HG03175 (cell line): ENCODE results near the gene SPACA4.

ENCODE experiments used
- ATAC-seq: cut with Tn5 transposase; IDR thresholded peaks from one replicate; pipeline ENCODE4 v1.9.1; 2021; ENCODE audit warnings: mild to moderate bottlenecking, moderate library complexity; ENCODE audit not compliant: unreplicated experiment

SPACA4 gene

DNA sequence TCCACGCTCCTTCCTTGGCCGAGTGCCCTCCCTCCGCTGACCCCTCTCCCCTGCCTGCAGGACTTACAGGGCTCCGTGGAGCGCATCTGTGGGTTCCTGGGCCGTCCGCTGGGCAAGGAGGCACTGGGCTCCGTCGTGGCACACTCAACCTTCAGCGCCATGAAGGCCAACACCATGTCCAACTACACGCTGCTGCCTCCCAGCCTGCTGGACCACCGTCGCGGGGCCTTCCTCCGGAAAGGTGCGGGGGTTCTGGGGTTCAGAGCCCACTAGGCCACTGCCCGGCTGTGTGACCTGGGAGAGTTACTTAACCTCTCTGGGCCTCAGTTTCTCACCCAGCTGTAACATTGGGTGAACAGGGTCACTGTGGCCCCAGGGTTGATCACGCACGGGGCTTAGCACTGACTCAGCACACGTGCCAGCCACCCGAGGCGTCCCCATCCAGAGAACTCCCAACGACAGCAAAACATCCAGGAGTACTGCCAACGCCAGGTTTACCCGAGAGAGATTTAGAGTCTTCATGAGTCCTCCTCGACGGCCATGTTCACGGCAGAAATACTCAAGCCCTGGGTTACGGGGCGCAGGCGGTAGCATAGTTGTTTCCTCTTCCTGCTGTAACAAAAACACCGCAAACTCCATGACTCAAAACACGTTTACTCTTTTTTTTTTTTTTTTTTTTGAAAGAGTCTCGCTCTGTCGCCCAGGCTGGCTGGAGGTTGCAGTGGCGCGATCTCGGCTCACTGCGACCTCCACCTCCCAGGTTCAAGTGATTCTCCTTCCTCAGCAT, 9.7 kb upstream of the SPACA4 start:
- ATAC-seq: no peak

DNA sequence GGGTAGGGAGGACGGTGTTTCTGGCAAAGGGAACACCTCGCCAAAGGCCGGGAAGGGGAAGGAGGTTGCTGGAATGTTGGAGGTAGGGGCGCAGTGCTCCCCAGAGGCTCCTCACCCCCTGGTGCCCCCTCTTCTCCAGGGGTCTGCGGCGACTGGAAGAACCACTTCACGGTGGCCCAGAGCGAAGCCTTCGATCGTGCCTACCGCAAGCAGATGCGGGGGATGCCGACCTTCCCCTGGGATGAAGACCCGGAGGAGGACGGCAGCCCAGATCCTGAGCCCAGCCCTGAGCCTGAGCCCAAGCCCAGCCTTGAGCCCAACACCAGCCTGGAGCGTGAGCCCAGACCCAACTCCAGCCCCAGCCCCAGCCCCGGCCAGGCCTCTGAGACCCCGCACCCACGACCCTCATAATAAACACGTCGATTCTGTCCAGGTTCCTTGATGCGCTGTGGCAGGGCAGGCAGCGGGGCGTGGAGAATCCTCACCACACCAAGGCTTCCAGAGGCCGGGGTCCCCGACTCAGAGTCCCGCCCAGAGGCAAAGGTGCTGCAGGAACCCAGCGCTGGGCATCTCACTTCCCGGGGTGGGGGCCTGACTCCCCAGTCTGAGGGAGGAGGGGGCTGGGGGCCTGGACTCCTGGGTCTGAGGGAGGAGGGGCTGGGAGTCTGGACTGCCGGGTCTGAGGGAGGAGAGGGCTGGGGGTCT, 7.4 kb upstream of the SPACA4 start:
- ATAC-seq: no peak

DNA sequence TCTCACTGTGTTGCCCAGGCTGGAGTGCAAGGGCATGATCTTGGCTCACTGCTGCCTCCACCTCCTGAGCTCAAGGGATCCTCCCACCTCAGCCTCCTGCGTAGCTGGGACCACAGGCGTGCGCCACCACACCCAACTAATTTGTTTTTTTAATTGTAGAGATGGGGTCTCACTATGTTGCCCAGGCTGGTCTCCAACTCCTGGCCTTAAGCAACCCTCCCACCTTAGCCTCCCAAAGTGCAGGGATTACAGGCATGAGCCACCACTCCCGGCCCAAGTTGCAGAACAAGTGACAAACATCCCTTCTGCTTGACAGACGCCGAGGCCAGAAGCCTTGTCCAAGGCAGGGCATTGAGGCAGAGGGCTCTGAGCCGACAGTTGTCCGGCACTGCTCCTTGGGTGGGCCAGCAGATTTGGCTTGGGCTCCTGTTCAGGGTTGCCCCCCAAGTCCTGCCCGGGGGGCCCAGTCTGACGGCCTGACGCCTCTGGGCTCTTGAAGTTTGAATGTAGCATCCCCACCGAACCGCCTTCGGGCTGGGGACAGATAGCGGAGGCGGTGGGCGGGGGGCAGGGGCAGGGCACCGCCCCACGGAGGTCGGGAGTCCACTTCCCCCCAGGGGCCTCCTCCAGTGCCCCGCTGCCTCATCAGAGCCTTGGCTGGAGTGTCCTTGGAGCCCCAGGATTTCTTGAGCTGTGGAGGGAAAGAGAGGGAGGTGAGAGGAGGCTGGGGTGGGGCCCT, 5.7 kb upstream of the SPACA4 start:
- no peak for ATAC-seq

DNA sequence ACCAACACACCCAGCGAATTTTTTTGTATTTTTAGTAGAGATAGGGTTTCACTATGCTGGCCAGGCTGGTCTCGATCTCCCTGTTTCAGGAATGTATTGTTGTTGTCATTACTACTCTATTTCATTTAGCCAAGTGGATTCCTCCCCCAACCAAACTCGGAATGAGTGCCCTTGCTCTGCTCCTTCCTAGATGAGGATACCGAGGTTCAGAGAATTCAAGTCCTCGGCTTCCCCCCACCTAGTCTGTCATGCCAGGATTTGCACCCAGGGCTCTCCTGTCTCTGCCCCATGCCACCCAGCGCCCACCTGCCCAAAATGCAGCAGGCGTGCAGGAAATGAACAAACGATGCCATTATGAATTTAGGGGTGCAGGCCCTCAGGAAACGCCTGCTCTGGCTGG, 3.5 kb upstream of the SPACA4 start:
- ATAC-seq: no peak

DNA sequence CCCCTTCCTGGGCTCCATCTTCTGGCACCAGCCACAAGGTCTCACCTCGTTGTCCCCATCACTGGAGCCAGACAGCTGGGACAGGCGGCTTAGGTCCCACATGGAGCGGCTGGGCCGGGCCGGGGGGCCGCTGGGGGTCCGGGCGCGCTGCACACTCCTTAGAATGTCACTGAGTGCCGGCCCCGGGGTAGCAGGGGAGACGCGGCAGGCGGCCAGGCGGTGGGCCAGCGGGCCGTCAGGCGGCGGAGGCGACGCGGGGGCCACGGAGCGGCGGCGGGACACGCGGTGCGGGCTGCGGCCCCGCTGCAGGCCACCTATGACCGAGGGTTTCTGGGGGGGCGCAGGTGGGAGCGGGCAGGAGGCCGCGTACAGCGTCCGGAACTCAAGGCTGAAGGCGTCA, 3.1 kb upstream of the SPACA4 start:
- ATAC-seq: no peak

DNA sequence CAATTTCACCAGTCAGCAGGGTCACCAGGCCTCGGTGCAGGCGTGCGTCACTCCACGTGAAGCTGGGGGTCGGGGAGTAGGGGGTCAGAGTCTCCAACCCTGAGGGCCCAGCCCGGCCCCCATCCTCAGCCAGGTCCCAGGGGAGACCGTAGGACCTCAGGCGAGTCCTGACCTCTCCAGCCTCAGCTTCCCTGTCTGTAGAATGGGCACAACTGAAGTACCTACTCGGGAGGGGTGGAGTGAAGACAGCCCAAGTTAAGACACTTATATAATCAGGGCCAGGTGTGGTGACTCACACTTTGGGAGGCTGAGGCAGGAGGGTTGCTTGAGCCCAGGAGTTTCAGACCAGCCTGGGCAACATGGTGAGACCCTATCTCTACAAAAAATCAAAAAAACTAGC, 2.7 kb upstream of the SPACA4 start:
- ATAC-seq: no peak

DNA sequence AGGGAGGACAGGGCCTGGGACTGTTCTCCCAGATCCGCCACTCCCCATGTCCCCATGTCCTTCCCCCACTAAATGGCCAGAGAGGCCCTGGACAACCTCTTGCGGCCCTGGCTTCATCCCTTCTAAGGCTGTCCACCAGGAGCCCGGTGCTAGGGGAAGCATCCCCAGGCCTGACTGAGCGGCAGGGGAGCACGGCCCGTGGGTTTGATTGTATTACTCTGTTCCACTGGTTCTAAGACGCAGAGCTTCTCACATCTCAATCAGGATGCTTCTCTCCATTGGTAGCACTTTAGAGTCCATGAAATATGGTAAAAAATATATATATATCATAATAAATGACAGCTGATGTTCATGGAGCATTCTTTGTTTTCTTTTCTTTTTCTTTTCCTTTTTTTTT, 815 bp downstream of the SPACA4 start:
- ATAC-seq: no peak

DNA sequence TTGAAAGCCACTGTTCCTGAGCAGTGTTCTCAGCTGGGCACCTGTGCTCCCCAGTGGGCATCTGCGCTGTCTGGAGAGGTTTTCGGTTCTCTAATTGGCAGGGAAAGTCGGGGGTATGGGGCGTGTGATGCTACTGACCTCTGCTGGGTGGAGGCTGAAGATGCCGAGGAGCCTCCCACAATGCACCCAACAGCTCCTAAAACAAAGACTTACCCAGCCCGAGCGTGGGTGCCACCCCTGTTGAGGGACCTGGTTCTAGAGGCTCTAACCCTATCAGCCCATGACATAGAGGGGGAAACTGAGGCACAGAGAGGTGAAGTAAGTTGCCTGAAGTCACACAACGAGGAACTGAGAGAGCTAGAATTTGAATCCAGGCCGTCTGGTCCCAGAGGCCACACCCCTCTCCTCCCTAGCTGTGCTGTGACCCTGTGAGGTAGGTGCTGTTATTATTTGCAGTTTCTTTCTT, 2.3 kb downstream of the SPACA4 start:
- peak; percentile 49 for ATAC-seq

DNA sequence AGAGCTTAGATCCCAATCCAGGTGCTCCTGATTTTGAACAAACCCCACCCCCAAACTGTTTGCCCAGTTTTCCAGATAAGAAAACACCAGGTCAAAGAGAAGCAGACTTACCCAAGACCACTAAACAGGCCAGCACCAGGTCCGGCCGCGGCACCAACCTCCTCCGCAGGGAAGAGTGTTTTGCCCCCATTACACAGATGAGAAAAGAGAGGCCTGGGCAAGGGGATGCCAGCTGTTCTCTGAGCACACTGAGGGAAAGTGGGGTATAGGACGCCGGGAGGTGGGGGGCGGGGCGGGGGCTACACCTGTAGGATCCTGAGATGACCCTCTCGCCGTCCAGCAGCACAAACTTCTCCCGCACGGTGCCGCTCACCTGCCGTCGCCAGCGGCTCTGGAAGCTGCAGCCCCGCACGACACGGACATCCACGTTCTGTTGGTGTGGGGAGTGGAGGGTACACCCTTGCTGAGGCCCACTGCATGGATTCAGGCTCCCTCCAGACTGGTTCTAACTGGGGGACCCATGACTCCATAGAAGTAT, 3.1 kb downstream of the SPACA4 start:
- no peak for ATAC-seq

DNA sequence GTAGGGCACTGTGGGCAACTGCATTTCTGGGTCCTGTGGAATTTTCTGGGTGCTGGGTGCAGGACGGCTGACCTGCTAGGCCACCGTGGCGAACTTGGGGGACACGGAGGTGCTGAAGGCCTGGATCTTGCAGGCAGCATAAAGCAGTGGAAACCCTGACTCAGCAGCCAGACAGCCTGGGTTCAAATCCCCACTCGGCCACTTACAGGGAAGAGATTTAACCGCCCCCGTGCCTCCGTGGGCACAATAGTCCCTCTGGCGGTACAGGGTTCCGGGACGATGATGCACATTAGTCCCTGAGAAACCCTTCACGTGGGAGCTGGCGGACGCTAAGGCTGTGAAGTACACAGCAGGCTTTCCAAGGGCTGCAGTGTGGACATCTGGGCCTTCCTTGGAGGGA, 5.3 kb downstream of the SPACA4 start:
- no peak for ATAC-seq

DNA sequence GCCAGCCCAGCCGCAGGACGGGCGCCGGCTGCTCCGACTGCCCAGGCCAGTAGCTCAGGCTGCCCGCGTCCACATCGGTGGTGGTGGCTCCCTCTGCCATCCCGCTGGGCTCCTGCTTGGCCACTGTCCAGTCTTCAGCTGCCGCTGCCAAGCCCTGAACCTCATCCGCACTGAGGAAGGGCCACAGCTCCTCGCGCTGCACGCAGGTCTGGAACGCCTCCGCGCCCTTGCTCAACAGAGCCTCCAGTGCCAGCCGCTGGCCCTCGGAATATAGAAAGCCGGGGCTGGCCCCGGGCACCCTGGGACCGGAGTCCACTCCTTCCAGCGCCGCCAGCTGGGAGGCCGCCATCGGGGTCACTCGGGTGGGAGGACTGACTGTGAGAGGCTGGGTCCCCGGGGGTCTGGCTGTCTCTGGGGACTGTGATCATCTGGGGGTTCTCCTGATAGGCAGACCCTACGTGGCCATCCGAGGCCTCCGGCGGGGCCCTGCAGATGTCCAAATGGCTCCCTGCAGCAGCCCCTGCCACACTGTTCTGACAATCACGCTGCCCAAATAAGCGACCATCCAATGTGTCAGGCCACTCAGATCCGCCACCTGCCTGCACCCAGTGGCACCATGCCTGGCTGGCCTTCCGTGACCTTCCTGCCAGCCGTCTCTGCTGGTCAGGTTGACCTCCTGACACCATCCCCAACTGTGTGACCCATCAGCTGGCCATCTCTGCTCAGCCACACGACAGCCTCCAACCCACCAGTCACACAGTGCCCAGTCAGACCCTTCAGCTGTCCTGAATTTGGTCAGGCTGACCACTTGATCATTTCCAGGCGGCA, 6.7 kb downstream of the SPACA4 start:
- no peak for ATAC-seq

DNA sequence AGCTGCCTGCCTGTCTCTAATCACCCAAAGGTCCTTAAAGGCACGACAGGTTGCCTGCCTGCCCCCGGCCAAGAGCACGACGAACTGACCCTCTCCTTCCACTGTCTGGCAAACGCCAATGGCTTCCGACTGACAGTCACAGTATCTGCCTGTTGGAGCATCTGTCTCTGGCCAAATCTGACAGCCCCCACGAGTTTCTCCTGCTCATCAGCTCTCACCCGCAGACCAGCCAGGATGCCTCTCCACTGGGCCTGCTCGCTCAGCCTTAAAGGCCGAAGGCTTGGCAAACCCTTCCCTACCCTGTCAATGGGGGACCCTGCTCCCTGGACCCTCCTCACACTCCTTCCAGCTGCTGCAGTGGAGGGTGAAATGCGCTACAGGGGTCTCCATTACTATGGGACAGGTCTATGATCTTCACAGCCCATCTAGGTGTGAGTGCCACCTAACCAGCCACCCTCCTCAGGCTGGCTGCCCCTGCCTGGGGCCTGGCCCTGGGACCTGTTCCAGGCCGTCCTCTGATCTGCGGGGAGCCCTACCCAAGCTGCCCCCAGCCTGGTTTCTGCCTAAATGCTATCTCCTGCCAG, 7.4 kb downstream of the SPACA4 start:
- no peak for ATAC-seq

DNA sequence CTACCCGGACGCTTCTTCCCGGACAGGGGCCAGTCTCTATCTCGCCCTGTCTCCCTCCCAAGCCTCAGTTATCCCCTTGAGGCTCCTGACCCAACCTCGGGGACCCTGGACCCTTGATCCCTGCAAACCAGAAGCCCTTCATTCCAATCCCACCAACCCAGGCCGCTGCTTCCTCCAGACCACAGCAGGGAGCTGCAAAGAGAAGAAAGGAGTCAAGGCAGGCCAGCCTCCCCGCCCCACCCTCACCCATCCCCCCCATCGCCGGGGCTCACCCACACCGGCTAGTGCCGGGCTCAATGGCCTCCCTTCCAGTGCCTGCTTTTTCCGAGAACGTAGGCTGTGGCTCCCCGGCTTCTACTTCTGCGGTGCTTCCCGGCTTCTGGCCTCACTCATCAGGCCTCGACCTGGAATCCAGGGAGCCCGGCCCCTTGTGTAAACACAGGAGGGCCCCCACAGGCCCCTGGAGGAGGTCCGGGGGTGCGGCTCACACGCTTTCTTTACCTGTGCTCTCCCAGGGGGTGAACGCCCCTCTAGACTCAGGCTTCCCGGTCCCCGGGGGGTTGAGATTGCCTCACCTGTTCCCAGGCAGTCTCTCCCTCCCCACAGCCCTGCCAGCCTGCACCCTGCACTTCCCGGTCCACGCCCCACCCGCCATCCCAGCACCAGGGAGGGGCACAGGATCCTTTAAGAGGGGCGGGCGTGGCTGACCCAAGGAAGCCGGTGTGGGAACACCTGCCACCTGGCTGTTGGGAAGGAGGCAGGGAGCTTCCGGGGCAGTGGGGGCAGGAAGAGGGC, 8.1 kb downstream of the SPACA4 start, which contains the start of gene FAM83E:
TSS of gene FAM83E (minus strand) at position 641 of the 795 bp plus-strand sequence. CDS start 1,704 bp downstream, outside the sequence.
- ATAC-seq: no peak

DNA sequence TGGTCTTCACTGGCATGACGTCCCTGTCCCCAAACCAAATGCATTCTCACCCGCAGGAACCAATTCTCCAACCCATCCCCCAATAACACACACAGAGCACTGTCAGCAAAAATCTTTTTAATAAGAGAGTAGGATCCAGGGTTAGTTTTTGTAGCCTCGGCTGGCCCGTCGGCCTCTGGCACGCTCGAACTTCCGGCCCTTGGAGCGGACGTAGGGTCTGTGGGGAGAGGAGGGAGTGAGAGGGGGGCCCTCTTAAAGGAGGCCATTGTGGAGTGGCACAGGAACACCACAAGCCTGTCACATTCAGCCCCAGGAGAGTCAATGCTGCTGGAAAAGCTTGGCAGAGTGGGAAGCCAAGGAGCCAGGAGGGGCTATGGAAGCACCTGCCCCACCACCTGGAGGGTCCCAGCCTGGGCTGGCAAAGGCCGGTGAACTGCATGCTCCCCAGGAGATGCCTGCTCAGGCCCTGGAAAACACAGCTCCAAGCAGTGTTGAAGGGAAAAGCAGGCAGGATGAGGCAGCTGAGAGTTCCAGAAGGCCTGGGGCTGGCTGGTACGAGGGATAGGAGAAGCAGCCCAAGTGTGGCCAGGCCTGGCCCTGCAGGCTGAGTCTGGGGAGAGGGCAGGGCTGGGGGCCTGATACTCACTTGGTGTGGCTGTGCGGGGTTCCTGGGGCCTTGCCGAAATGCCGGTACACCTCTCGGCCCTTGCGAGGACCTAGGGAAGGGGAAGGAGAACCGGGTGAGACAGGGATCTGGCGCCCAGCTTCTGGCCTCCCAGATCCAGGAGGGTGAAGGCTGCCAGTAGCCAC, 8.9 kb downstream of the SPACA4 start:
- ATAC-seq: no peak

DNA sequence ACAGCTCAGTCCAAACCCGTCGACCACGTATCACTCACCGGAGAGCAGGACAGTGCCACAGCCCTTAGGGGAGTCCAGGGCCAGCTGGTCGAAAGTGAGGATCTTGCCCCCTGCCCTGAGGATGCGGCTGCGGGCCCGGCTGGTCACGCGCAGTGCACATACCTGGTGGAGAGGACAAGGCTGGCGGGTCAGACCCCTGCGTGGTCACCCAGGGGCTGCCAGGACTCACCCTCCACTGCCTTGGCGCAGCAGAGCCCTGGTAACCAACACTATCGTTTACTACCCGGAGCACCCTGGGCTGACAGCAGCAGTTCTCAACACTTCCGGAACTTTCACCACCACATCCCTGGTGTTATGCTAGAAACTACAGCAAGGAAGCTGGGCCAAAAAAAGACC, 9.5 kb downstream of the SPACA4 start:
- no peak for ATAC-seq

DNA sequence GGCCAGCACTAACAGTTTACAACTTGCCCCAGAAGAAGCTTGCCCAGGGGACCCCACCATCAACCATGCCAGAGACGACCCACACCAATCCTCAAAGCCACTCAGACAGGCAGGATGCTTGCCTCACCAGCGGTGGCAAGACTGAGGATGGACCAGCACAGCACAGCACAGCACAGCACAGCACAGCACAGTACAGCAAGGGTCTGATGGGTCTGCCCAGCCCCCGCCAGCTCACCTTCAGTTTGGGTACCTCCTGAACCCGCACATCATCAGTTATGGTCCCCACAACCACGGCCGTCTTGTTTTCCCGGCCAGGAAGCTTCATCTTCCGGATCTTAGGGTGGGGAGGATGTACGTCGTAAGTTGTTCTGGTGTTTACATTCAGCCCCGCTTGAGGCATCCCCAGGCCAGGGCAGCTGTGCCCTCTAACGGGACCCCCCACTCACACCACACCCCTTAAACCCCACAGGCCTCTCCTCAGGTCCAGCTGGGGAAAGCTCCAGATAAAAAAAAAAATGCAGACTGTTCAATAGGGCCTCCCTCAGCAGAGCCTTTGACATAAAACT, 10.0 kb downstream of the SPACA4 start:
- ATAC-seq: no peak

DNA sequence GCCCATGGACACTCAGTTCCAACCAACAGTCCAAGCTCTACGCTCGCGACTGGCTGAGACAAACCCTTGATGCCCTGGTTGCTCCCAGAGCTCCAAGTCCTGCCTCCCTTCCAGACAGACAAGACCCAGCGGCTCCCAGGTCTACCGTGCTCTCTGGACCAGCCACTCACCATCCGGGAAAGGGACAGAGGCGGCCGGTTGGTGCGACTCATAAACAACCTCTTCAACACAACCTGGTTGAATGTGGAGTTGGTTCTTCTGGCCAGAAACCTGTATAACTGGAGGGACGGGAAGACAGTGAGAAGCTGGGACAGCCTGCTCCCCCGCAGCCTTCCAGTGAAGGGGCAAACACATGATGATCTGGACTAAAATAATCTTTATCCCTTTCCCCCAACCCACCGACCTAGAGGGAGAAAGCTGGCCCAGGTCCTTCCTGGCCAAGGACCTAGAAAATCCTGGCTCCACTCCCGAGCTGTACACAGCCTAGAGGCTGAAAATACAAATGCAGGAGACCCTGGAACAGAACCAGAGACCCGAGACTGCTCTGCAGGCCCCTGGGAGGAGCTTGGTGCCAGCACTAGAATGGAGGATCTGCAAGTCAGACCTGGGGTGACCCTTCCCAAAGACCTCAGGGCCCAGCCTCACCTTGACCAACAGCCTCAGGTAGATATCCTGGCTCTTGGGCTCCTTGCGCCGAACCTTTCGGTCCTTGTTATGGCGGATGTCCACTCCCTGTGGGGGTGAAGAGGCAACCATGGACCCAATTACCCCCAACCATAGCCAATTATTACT, 10.8 kb downstream of the SPACA4 start:
- ATAC-seq: no peak
